Chondrocyte (in vitro differentiated cells): Measurements from ENCODE around the gene GLO1. TPM values are rescaled to one million over a fixed set of nuclear protein-coding genes. Genes with fewer than 3 reads are reported as not detected.

ENCODE experiments used
- DNase-seq: peaks from one replicate; pipeline ENCODE4 v3.0.0; 2021; ENCODE audit warnings: mixed read lengths, low spot score
- H3K27ac Mint-ChIP-seq: one replicate; pipeline ENCODE4 v1.8.0; 2021; ENCODE audit warnings: mild to moderate bottlenecking, moderate library complexity, mixed read lengths; ENCODE audit not compliant: unreplicated experiment
- H3K27me3 Mint-ChIP-seq: 2 replicates; pipeline ENCODE4 v1.8.0; 2021; ENCODE audit warnings: low read depth, mixed read lengths
- H3K36me3 Mint-ChIP-seq: 2 replicates; pipeline ENCODE4 v1.8.0; 2021; ENCODE audit warnings: low read depth, mixed read lengths
- H3K4me1 Mint-ChIP-seq: 2 replicates; pipeline ENCODE4 v1.8.0; 2021; ENCODE audit warnings: low read depth, mild to moderate bottlenecking, mixed read lengths
- H3K4me3 Mint-ChIP-seq: one replicate; pipeline ENCODE4 v1.8.0; 2021; ENCODE audit warnings: mild to moderate bottlenecking, moderate library complexity, mixed read lengths; ENCODE audit not compliant: unreplicated experiment
- H3K9me3 Mint-ChIP-seq: 2 replicates; pipeline ENCODE4 v1.8.0; 2021; ENCODE audit warnings: low read depth, mixed read lengths
- CTCF ChIP-seq: fragments of 200-600 bp; sonication (generic); IDR thresholded peaks from 2 replicates; pipeline ENCODE4 v1.5.0; 2021; ENCODE audit warnings: antibody characterized with exemption, mild to moderate bottlenecking, moderate library complexity
- total RNA-seq: library from RNA; stranded (reverse); gene quantifications from 3 replicates; pipeline ENCODE4 v1.2.1, GENCODE V29; 2021

GLO1 gene
- total RNA-seq, 1 donor from 2014 or later: 77.7 TPM

GRCh38 chr6:38658418-38659167 lies 44.4 kb downstream of the GLO1 start:
- Mint-ChIP-seq H3K4me3 (no peak overlapping the region), H3K4me1 (no peaks in the 10 kb centered on the region), H3K27ac (no peak overlapping the region), H3K36me3 (peaks cover 8% of the 10 kb centered on the region), H3K27me3 (no peaks in the 10 kb centered on the region), H3K9me3 (no peaks in the 10 kb centered on the region)
- no peak for DNase-seq
- TF ChIP-seq CTCF: no peak

GRCh38 chr6:38656896-38657295 lies 46.0 kb downstream of the GLO1 start:
- peaks cover 8% of the 10 kb centered on the region for H3K36me3 Mint-ChIP-seq
- no peaks in the 10 kb centered on the region for H3K27me3 Mint-ChIP-seq
- TF ChIP-seq CTCF: no peak
- no peak for DNase-seq
- no peaks in the 10 kb centered on the region for H3K9me3 Mint-ChIP-seq
- no peaks in the 10 kb centered on the region for H3K4me1 Mint-ChIP-seq
- no peak overlapping the region for H3K4me3 Mint-ChIP-seq
- H3K27ac Mint-ChIP-seq: no peak overlapping the region

GRCh38 chr6:38654263-38654662 lies 48.7 kb downstream of the GLO1 start:
- Mint-ChIP-seq H3K27me3 (no peaks in the 10 kb centered on the region), H3K9me3 (peaks cover 5% of the 10 kb centered on the region), H3K4me3 (no peak overlapping the region), H3K4me1 (no peaks in the 10 kb centered on the region), H3K36me3 (peaks cover 7% of the 10 kb centered on the region), H3K27ac (no peak overlapping the region)
- DNase-seq: no peak
- TF ChIP-seq CTCF: no peak

- DNase-seq: no peak
- no peak for TF ChIP-seq CTCF
Observed at GRCh38 chr6:38651121-38651784, 51.7 kb downstream of the GLO1 start.

GRCh38 chr6:38650207-38650752 lies 52.7 kb downstream of the GLO1 start:
- no peak overlapping the region for H3K4me3 Mint-ChIP-seq
- no peaks in the 10 kb centered on the region for H3K27me3 Mint-ChIP-seq
- H3K4me1 Mint-ChIP-seq: peaks cover 6% of the 10 kb centered on the region
- DNase-seq: no peak
- peaks cover 5% of the 10 kb centered on the region for H3K9me3 Mint-ChIP-seq
- H3K27ac Mint-ChIP-seq: no peak overlapping the region
- peaks cover 4% of the 10 kb centered on the region for H3K36me3 Mint-ChIP-seq
- no peak for TF ChIP-seq CTCF

More at GRCh38 chr6:38651121-38651784, 51.7 kb downstream of the GLO1 start:
- no peak overlapping the region for H3K27ac Mint-ChIP-seq
- H3K36me3 Mint-ChIP-seq: peaks cover 4% of the 10 kb centered on the region
- peaks cover 3% of the 10 kb centered on the region for H3K4me1 Mint-ChIP-seq
- peaks cover 5% of the 10 kb centered on the region for H3K9me3 Mint-ChIP-seq
- no peaks in the 10 kb centered on the region for H3K27me3 Mint-ChIP-seq
- H3K4me3 Mint-ChIP-seq: no peak overlapping the region
